ENCODE data around the gene PMEPA1.

Gene PMEPA1

DNA sequence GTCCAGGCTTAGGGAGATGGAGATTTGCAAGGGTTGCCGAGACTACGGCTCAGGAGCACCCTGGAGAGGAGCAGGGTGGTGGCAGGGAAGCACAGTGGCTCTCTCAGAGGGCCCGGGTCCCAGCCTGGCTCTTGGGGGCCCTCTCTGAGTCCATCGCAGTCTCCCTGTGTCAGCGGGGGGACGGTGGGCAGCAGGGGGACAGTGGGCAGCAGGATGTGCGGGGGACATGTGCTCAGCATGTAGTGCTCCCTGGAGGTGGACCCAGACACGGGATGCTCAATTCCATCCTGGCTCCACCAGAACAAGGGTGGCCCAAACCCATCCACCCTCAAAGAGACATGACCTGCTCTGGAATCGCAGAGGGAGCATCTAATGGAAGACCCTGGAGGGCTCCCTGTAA is 46.6 kb downstream of the PMEPA1 start:
- DNase-seq (ENCODE audit: low spot score) = no peak
- no peak for FAIRE-seq

DNA sequence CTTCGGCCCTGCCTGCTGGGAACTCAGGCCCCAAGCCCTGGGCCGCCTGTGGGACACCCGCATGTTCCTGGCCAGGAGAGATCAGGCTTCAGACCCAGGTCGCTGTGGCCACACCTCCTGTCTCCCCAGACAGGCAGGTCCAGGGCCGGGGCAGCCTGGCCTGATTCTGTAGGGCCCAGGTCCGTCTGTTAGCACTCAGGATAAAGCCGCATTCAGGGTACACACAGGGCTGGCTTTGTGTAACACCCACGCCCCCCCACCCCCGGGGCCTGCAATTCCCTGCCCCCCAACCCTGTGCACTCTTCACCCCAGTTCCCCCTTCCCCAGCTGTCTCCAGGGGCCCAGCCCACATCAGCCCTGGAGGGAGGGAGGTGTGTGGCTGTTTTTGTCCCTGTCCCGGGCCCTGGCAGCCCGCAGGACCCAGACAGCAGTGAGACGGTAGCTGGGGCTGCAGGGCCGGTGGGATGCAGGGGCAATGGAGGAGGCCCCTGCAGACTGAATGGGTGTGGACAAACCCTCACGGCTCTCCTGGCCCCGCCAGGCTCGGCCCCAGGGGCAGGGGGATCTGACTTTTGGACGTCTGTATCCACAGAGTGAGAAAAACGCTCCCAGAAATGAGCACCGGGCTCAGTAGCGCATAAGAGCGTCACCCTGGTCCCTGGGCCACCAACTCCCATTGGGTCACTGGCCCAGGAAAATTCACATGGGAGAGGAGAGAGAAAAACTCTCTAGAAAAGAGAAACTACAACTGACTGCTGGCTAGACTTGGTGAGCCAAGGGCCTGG is 47.2 kb downstream of the PMEPA1 start:
- DNase-seq (ENCODE audit: low spot score) = no peak
- no peak for FAIRE-seq

DNA sequence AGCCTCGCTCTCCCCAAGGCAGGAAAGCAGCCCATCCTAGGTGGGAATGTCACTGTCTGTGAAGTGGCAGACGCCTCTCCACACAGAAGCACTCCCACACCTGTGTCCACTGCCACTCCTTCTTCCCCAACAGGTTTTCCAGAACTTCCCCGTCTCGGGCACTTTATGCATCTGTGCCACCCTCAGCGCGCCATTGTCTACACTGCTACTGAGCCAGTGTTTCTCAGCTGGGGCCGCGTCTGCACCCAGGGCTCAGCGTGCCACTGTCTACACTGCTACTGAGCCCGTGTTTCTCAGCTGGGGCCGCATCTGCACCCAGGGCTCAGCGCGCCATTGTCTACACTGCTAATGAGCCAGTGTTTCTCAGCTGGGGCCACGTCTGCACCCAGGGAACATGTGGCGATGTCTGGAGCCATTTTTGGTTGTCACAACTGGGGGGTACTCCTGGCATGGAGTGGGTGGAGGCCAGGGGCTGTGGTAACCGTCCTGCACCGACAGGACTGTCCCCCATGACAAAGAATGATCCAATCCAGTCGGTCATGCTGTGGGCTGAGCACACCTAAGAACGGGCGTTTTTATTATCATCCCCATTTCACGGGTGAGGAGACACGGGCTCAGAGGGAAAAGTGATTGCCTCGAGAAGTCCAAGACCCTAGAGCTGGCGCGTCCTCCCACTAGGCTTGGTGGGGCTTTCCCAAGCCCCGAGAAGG is 47.9 kb downstream of the PMEPA1 start:
- DNase-seq (ENCODE audit: low spot score) = no peak
- FAIRE-seq = peak; percentile 84

DNA sequence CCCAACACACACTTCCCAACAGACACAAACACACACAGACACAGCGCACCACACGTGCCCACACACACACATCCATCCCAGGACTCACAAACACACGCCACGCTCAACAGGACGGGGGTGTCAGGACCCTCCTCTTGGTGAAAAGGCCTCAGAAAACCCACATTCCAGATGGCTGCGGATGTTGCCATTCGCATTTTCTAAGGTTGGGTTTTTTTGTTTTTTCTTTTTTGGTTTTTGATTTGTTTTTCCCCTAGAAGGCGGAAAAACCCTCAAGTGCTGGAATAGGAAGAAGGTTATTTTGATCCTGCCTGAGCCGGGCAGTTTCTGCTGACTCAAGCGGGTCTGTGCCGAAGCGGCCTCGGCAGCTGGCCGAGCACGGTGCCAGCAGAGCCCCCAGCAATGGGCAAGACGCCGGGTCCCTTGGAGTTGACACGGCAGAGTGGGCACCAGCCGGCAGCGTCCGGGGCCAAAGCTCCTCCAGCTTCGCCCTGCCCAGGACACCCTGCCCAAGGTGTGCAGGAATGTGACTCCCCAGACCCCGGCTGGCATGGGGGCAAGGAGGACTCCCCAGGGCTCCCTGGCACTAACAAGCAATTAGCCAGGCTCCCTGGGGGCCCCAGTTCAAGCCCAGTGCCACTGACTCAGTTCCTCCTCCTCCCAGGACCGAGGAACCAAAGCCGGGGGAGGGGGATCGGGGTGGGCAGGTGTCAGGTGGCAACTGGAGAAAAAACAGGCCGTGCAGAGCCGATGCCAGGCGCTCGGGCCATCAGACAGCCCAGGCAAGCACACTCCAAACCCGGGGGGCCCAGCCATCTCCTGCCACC is 48.7 kb downstream of the PMEPA1 start:
- no peak for DNase-seq (ENCODE audit: low spot score)

DNA sequence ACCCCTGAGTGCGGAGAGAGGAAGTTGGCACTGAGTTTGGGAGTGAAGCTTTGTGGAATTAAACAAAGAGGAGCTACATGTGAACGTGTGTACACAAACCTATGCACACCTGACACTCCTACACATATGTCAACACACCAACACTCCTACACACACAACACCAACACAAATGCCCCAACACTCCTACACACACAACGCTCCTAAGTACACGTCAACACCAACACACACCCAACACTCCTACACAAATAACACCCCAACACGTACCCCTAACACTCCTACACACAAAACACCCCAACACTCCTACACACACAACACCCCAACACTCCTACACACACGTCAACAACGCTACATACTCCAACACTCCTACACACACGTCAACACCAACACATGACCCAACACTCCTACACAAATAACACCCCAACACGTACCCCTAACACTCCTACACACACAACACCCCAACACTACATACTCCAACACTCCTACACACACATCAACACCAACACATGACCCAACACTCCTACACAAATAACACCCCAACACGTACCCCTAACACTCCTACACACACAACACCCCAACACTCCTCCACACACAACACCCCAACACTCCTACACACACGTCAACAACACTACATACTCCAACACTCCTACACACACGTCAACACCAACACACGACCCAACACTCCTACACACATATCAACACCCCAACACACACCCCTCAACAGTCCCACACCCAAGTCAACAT is 49.5 kb downstream of the PMEPA1 start:
- DNase-seq (ENCODE audit: low spot score) (no peak), FAIRE-seq (peak; percentile 99)

More for the DNA sequence above, 48.7 kb downstream of the PMEPA1 start:
- FAIRE-seq = no peak

DNA sequence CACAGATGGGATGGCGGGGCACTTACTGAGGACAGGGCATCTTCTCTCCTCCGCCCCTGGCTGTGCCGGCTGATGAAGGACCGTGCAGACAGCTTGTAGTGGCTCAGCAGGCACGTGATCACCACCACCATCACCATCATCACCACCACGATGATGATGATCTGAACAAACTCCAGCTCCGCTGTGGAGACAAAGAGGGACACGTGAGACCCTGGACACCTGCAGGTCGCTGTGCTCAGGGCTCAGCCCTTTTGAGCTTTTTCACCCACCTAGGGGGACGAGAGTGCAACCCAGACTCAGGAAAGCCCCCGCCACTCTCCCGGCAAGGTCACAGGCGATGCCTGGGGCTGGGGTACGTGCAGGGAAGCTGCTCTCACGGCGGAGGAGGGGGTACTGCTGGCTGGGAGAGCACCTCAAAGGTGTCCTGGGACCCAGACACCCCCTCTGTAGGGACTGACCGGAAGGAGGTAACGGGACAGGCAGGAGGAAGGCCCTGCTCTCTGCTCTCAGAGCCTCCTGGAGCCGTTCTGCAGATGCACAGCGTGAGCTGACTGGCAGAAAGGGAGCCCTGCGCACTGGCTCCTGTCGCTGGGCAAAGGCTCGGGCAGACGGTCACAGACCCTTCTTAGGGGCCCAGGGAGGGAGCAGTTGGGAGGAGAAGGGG is 50.2 kb downstream of the PMEPA1 start:
- FAIRE-seq (peak; percentile 90), DNase-seq (ENCODE audit: low spot score) (no peak)

DNA sequence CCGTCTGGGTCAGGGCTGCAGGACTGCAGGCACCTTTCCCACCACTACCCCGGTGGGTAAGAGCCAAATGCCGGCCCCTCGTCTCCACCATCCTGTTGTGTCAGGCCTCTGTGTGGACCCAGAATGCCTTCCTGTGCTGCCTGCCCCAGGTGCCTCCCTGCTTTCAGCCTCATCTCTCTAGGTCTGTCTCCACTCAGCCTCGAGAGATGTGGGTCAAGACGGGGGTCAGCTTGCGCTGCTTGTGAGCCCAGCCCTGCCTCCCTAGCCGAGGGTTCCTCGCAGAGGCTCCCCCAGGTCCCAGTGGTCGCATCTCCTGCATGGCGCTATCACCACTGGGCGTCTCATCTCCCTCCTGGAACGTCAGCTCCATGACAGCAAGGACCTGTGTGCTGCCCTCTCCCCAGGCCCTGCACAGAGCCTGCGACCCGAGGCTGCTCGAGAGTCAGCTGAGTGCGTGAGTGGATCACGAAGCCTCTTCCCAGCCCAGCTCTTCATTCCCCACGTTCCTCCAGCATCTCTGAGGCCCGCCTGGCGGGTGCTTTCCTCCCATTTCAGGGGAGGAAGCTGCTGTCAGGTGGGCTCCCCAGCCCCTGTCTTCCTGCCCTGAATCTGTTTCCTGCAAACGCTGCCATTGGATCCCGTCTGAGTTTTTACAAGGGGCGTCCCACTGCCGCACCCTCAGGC is 50.8 kb downstream of the PMEPA1 start:
- FAIRE-seq (no peak), DNase-seq (ENCODE audit: low spot score) (no peak)

DNA sequence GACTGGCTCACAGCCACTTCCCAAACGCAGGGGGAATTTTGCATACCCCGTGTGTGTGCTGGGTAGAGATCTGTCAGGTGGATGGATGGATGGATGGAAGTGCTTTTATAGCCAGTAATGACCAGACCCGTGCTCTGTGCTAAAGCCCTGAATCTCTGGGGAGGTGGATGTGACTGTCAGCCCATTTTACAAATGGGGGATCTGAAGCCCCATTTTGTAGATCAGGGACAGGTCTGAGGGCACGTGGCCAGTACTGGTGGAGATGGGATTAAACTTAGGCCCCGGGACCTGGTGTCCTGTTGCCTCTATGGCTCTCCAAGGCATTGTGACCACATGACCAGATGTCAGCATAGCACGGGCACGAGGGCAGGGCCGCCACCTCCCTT is 51.4 kb downstream of the PMEPA1 start:
- DNase-seq (ENCODE audit: low spot score) (no peak), FAIRE-seq (no peak)

DNA sequence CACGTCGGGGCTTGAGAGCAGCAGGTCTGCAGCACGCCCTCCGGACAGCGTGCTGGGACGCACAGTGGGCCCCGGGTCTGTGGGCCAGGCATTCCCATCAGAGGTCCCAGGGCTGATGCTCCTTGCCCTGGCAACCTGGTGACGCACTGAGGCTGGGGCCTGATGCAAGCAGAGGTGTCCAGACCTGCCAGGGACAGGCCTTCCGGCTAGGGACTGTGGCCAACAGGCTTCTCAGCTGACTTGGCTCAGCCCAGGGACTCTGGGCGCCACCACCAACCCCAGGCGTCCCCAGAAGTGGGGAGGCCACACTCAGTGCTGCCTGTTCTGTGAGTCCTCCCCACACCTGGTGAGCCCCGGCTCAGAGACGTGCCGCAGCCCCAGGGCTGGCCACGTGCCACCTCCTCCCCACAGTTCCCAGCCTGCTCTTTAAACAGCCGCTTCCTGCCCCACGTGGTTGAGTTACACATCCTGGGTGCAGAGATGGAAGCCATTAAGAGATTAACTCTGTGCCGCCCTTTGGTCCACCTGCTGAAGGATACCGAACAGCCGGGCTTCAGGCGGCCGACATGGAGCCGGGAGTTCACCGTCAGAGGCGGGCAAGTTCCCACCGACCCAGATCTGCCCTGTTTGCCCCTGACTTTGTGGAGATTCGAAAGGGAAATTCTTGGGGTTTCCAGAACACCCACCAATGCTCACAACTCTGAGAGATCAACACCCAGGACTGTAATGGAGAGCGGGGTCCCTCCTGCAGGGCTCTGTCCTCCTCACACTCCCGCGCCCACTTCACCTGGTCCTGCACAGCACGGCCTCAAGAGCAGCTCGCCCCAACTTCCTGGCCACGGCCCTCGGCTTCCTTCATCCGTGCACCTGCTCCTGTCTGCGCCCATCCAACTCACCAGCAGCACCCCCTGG is 52.0 kb downstream of the PMEPA1 start:
- DNase-seq (ENCODE audit: low spot score) (no peak), FAIRE-seq (no peak)

DNA sequence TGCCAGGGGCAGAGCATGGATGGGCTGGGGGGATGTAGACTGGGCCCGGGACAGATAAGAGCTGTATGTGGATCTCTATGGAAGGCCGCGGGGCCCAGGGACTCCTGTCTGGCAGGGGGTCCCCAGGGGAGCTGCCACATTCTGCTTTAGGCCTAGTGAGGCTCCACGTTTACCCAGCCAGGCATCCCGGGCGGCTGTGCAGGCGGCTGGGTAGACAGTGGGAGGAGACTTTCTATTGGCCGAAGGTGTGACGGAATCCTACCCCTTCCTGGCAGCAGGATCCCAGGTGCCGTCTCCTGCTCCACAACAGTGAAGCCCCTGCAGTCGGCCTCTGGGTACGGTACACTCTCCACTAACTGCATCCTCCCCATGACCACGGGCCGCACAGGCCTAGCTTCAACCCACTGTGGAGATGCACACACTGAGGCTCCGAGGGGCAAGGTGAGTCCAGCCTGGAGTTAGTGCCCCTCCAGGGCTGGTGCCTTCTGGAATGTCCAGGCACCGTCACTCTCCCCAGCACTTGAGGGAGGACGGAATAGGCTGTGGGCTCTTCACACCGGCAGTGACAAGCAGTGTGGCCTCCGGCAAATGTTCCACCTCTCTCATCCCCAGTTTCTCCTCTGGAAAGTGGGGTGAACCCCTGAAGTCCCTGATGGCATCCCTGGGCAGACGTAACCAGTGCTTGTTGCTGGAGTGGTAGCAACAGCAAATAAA is 52.8 kb downstream of the PMEPA1 start:
- FAIRE-seq (no peak), DNase-seq (ENCODE audit: low spot score) (no peak)

DNA sequence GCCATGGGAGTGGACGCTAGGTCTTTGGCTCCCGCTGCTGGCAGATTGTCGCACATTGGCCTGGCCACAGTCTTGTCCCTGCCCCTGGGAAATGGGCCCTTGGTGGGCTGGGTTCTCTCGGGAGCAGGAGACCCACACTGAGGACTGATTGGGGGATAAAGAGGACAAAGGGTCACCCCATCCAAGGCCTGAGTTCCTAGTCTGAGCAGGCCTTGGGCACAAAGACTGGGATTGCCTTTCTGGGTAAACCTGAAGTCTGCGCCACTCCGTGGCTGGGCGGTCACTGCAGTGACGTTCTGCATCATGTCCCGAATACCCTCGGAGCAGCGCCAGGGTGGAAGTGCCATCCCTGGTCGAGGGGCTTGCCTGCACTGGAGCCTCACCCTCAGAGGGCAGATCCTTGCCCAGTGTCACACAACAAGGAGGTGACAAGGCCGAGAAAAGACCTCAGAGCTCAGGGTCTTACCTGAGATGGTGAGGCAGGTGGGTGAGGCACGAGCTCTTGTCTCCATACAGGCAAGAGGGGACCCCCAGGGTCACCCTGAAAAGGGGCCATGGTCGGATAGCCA is 53.5 kb downstream of the PMEPA1 start:
- DNase-seq (ENCODE audit: low spot score) = no peak

DNA sequence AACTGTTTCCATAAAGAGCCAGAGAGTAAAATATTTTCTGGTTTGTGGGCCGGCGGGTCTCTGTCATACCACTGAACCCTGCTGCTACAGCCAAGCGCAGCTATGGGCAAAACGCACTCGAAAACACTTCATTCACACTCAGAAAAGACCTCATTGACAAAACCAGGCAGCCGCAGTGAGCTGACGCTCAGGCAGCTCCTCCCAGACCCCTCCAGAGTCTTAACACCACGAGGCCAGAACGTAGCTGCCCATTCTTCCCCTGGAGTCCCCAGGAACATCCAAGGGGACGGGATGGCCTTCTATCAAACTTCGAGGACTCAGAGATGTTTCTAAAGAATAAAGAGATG is 54.0 kb downstream of the PMEPA1 start:
- no peak for FAIRE-seq

More for the DNA sequence above, 53.5 kb downstream of the PMEPA1 start:
- no peak for FAIRE-seq

DNA sequence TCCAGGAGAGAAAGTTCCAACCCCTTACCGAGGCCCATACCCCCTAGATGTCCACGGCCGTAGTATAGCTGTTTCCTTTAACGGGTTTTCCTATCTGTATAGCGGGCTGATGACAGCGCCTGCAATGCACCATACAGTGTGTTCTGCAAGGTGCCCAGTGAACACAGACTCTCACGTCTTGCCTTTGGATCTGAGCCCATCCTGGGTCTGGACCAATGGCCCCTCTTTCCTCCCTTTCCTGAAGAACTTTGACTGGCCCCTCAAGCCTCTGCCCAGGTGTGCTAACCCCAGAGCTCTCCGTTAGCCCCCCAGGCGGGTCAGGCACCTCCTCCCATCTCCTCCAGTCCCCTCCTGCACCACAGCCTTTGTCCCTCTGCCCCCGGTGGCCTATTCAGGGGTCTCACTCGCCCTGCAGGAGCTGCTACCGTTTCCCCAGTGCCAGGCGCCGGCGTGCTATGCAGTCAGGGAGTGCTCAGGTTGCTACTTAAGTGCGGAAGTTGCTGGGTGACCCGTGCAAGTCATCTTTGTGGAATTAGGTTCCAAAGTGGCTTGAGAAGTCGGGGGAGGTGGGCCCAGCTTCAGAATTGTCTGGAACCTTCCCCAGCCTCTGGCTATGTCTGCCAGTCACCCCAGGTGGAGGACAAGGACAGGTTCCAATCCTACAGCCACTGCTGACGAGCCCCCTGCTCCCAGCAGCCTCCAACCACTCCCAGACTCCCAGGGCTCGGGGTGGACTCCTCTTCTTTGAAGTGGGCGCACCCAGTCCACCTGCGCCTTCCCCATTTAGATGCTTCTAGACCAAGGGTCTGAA is 54.6 kb downstream of the PMEPA1 start:
- FAIRE-seq (no peak), DNase-seq (ENCODE audit: low spot score) (no peak)

More for the DNA sequence above, 54.0 kb downstream of the PMEPA1 start:
- no peak for DNase-seq (ENCODE audit: low spot score)

DNA sequence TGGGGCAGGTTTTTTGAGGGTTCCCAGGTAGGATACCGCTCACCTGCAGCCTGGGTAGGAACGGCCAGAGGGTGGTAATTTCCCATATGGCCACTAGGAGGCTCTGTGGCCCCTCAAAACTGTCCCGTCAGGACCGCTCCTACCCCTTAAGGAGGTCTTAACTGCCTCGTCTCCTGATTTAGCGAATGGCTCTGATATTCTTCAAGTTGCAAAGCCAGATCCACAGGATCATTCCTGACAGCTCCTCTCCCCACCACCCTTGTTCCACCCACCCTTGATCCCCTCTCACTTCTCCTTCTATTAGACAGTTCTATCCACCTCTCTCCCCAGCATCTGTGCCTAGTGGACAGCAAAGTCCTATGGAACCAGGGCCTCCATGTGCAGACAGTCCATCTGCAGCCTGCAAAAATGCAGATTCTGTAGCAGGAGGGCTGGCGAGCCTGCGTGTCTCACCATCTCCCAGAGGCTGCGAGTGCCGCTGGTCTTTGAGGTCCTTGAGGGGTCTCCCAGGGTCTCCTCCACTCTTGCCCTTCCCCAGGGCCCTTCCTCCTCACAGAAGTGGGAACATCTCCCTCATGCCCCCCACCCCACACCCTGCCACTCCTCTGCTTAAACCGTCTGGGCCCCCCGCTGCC is 55.3 kb downstream of the PMEPA1 start:
- DNase-seq (ENCODE audit: low spot score) = peak; percentile 85
- FAIRE-seq = no peak

DNA sequence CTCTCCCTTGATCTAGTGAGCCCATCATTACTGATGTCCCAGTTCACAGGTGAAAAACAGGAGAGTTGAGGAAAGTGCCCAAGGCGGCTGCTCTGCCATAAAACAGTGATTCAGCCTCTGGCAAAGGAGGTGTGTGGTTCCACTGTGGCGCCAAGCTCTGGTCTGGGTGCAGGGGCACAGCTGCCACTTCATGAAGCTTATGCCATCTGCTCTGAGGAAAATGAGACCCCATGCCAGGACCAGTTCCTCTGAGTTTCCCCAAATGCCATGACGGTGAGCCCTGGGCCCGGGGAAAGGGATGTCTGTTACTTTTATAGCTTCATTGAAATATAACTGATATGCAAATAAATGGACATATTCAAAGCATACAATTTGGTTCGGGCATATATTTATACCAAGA is 55.9 kb downstream of the PMEPA1 start:
- no peak for DNase-seq (ENCODE audit: low spot score)
- FAIRE-seq = no peak

DNA sequence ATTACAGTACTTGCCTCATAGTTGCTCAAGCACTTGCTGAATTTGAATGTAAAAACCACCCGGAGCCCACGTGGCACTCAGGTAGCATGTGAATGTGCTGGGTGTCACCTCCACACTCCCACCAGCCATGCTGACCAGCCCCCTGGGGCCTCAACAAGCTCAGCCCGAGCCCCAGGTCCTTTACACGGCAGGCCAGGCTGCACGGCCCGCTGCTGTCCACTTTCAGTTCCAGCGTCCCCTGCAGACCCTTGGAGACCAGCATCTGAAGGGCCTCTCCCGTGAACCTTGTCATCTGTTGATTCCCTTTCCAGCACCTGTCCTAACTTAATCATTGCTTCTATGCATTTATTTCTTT is 56.3 kb downstream of the PMEPA1 start:
- FAIRE-seq (peak; percentile 58), DNase-seq (ENCODE audit: low spot score) (no peak)

All from urothelium cell line (cell line).